ENCODE measurements around the gene AARS2. TPM values are rescaled to one million over a fixed set of nuclear protein-coding genes. Genes with fewer than 3 reads are reported as not detected.

AARS2 gene
- total and polyA plus RNA-seq, 2 of the 8 experiments (the other 6 are each of a cell fraction or from before 2014, with no cell fraction given), result 8.6 to 20.4 TPM

- no peak for TF ChIP-seq NRF1 (IDR thresholded peaks at IDR 0.05; ENCODE audit: low read depth, low read length)
- TF ChIP-seq POLR2A (IDR thresholded peaks at IDR 0.05; ENCODE audit: control extremely low read depth in 1 of 2, low read depth in 2 of 2, low read length in 2 of 2), result no peak
- no peak for TF ChIP-seq CEBPB (IDR thresholded peaks at IDR 0.05; ENCODE audit: low read depth, low read length)
- TF ChIP-seq EP300 (IDR thresholded peaks at IDR 0.05; ENCODE audit: borderline replicate concordance in 1 of 2, low read depth in 2 of 2, low read length in 2 of 2), result no peak
- no peak for TF ChIP-seq SUZ12 (IDR thresholded peaks at IDR 0.05; ENCODE audit: low read length)
- no peak for TF ChIP-seq ATF2 (IDR thresholded peaks at IDR 0.05; ENCODE audit: low read length)
- TF ChIP-seq SP4 (IDR thresholded peaks at IDR 0.05; ENCODE audit: low read length), result no peak
- no peak for TF ChIP-seq SIRT6 (IDR thresholded peaks at IDR 0.05; ENCODE audit: low read length)
- TF ChIP-seq TAF1 (IDR thresholded peaks at IDR 0.05; ENCODE audit: low read depth, low read length), result no peak
- no peak for TF ChIP-seq CHD7 (IDR thresholded peaks at IDR 0.05; ENCODE audit: insufficient replicate concordance, low read length)
Measured at GRCh38 chr6:44327760-44328159, 14.6 kb upstream of the AARS2 start (continued).
